Smooth muscle cell (in vitro differentiated cells): Measurements from ENCODE around the gene PSMD6. TPM values are rescaled to one million over a fixed set of nuclear protein-coding genes. Genes with fewer than 3 reads are reported as not detected.

ENCODE experiments used
- DNase-seq: peaks from one replicate; lab custom pipeline; 2025; ENCODE audit not compliant: unreplicated experiment; lab: John Stamatoyannopoulos, UW
- H2AFZ ChIP-seq: fragments of 200-600 bp; sonication (generic); 2 replicates; pipeline ENCODE4 v1.6.0; 2016; ENCODE audit warnings: antibody characterized with exemption, low read depth, mild to moderate bottlenecking
- H3F3A ChIP-seq: fragments of 200-600 bp; sonication (generic); 2 replicates; pipeline ENCODE4 v1.6.0; 2017; ENCODE audit warnings: antibody characterized with exemption, low read depth
- H3K27ac ChIP-seq: fragments of 200-600 bp; sonication (generic); 2 replicates; pipeline ENCODE4 v1.5.1; 2016; ENCODE audit warnings: low read depth, mild to moderate bottlenecking
- H3K27me3 ChIP-seq: fragments of 200-600 bp; sonication (generic); 2 replicates; pipeline ENCODE4 v1.6.1; 2016; ENCODE audit warnings: low read depth, mild to moderate bottlenecking
- H3K36me3 ChIP-seq: fragments of 200-600 bp; sonication (generic); 2 replicates; pipeline ENCODE4 v1.5.1; 2016; ENCODE audit warnings: low read depth
- H3K4me1 ChIP-seq: fragments of 200-600 bp; sonication (generic); 2 replicates; pipeline ENCODE4 v1.5.1; 2016; ENCODE audit warnings: low read depth
- H3K4me2 ChIP-seq: fragments of 200-600 bp; sonication (generic); 2 replicates; pipeline ENCODE4 v1.6.0; 2016; ENCODE audit warnings: mild to moderate bottlenecking
- H3K4me3 ChIP-seq: fragments of 200-600 bp; sonication (generic); 2 replicates; pipeline ENCODE4 v1.5.1; 2016; ENCODE audit warnings: mild to moderate bottlenecking
- H3K79me2 ChIP-seq: fragments of 200-600 bp; sonication (generic); 2 replicates; pipeline ENCODE4 v1.6.0; 2016; ENCODE audit warnings: low read depth, mild to moderate bottlenecking
- H3K9ac ChIP-seq: fragments of 200-600 bp; sonication (generic); 2 replicates; pipeline ENCODE4 v1.6.0; 2016; ENCODE audit warnings: low read depth
- H3K9me3 ChIP-seq: fragments of 200-600 bp; sonication (generic); replicated peaks from 2 replicates; pipeline ENCODE4 v1.5.1; 2016; ENCODE audit warnings: low read depth
- H4K20me1 ChIP-seq: fragments of 200-600 bp; sonication (generic); 2 replicates; pipeline ENCODE4 v1.6.0; 2016; ENCODE audit warnings: low read depth
- WGBS: methylation state at CpG from one replicate; pipeline ENCODE4 v1.1.7; 2016; ENCODE audit warnings: low lambda C conversion rate; 5-methylcytosine and 5-hydroxymethylcytosine counted together
- polyA plus RNA-seq: library from polyadenylated mRNA; unstranded; fragments of >200 nt; fragmentation: Nextera tagmentation; extraction: Ambion mirVana; gene quantifications from 2 replicates; pipeline ENCODE4 v1.2.1, GENCODE V29; 2016
- total RNA-seq: library from RNA; depleted of rRNA; stranded (reverse); fragments of >200 nt; gene quantifications from 2 replicates; pipeline ENCODE4 v1.2.3, GENCODE V29; 2014
- TF ChIP-seq, protein P1 (sequence below): fragments of 200-600 bp; sonication (generic); IDR thresholded peaks from 2 replicates; pipeline ENCODE4 v1.5.1; 2017; ENCODE audit warnings: borderline replicate concordance, mild to moderate bottlenecking, antibody characterized with exemption; ENCODE audit not compliant: insufficient read depth, poor library complexity, severe bottlenecking

Gene PSMD6
- total and polyA plus RNA-seq, 2 experiments from 2014 or later = 109 to 119 TPM

DNA sequence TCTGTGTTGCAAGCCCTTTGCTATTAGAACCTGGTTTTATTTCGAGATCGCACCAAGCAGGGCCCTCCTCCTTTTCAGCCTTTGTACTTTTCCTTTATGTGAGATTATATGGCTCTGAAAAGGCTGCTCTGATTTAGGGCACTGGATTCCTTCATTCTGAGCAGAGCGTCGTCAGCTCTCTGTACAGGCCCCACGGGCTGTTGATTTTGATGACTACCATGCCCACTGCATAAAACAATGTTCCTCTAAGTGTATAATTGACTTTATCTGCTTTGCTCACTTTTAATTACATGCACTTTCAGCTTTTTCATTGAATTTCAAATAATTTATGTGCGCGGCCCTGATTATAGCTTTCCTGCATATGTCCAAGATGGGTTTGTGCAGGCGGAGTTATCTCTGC, 4.4 kb upstream of the PSMD6 start:
- H3K27me3 ChIP-seq = no peaks in the 10 kb centered on the region
- H3K9me3 ChIP-seq = no peaks in the 10 kb centered on the region
- DNase-seq = no peak
- H4K20me1 ChIP-seq = no peaks in the 10 kb centered on the region
- H3F3A ChIP-seq = peaks cover 6% of the 10 kb centered on the region
- peaks cover 3% of the 10 kb centered on the region for H3K4me1 ChIP-seq
- no peak overlapping the region for H3K9ac ChIP-seq
- 70% methylated on average over 8 of the region's 8 CpGs for WGBS
- TF ChIP-seq, protein P1, sequence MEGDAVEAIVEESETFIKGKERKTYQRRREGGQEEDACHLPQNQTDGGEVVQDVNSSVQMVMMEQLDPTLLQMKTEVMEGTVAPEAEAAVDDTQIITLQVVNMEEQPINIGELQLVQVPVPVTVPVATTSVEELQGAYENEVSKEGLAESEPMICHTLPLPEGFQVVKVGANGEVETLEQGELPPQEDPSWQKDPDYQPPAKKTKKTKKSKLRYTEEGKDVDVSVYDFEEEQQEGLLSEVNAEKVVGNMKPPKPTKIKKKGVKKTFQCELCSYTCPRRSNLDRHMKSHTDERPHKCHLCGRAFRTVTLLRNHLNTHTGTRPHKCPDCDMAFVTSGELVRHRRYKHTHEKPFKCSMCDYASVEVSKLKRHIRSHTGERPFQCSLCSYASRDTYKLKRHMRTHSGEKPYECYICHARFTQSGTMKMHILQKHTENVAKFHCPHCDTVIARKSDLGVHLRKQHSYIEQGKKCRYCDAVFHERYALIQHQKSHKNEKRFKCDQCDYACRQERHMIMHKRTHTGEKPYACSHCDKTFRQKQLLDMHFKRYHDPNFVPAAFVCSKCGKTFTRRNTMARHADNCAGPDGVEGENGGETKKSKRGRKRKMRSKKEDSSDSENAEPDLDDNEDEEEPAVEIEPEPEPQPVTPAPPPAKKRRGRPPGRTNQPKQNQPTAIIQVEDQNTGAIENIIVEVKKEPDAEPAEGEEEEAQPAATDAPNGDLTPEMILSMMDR = no peak
- no peak overlapping the region for H3K27ac ChIP-seq
- no peak overlapping the region for H2AFZ ChIP-seq
- H3K79me2 ChIP-seq = peaks cover 9% of the 10 kb centered on the region
- H3K36me3 ChIP-seq = no peaks in the 10 kb centered on the region
- H3K4me2 ChIP-seq = no peak overlapping the region
- H3K4me3 ChIP-seq = no peak overlapping the region

DNA sequence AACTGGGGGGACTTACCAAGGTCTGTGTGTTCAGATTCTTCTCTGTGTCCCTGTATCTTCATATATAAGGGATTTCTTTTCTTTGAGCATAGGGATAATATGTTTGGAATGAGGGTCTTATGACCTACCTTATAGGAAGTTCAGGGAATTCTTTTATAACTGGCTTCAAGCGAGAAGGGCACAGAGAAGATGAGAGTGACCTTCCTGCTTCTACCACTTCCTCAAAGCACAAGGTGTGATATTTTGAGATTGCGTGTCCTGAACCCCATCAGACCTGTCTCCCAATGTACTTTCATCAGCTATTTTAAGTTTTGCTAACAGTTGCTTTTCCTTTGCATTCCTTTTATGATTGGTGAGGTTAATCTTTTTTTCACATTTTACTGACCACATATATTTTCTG, 3.1 kb upstream of the PSMD6 start:
- WGBS = 92% methylated on average over 2 of the region's 2 CpGs
- Histone ChIP-seq H3K36me3 (no peaks in the 10 kb centered on the region), H3K27me3 (no peaks in the 10 kb centered on the region), H2AFZ (no peak overlapping the region), H3K4me2 (no peak overlapping the region), H3K79me2 (peaks cover 22% of the 10 kb centered on the region), H3K9ac (no peak overlapping the region), H3K27ac (no peak overlapping the region), H4K20me1 (peaks cover 11% of the 10 kb centered on the region), H3K9me3 (no peaks in the 10 kb centered on the region), H3F3A (no peaks in the 10 kb centered on the region), H3K4me1 (peaks cover 12% of the 10 kb centered on the region), H3K4me3 (no peak overlapping the region)
- no peak for DNase-seq
- TF ChIP-seq, protein P1 = no peak

DNA sequence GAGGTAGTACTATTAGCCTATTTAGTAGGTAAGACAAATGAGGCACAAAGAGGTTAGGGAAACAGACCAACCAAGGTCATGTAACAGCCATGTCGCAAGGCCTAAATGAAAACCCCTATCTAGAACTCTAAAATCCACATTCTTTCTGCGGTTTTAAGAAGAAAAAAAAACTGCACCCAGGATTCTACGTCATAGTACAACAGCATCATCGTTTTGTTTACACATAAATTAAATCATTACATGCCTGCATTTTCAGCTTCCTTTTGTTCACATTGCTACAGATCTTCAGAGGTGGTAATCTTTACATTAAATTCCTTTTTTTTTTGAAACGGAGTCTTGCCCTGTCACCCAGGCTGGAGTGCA, 548 bp upstream of the PSMD6 start:
- WGBS = 80% methylated on average over 5 of the region's 5 CpGs
- H3K4me2 ChIP-seq = peak overlapping the region; percentile 98
- no peak for DNase-seq
- peak overlapping the region; percentile 99 for H3K9ac ChIP-seq
- H3K27ac ChIP-seq = no peak overlapping the region
- H3K4me1 ChIP-seq = peaks cover 9% of the 10 kb centered on the region
- H3K79me2 ChIP-seq = peaks cover 37% of the 10 kb centered on the region
- H2AFZ ChIP-seq = peak overlapping the region; percentile 93
- no peaks in the 10 kb centered on the region for H3K9me3 ChIP-seq
- TF ChIP-seq, protein P1 = no peak
- peaks cover 8% of the 10 kb centered on the region for H3K36me3 ChIP-seq
- peak overlapping the region; percentile 90 for H3K4me3 ChIP-seq
- peaks cover 25% of the 10 kb centered on the region for H4K20me1 ChIP-seq
- H3K27me3 ChIP-seq = no peaks in the 10 kb centered on the region
- H3F3A ChIP-seq = no peaks in the 10 kb centered on the region

DNA sequence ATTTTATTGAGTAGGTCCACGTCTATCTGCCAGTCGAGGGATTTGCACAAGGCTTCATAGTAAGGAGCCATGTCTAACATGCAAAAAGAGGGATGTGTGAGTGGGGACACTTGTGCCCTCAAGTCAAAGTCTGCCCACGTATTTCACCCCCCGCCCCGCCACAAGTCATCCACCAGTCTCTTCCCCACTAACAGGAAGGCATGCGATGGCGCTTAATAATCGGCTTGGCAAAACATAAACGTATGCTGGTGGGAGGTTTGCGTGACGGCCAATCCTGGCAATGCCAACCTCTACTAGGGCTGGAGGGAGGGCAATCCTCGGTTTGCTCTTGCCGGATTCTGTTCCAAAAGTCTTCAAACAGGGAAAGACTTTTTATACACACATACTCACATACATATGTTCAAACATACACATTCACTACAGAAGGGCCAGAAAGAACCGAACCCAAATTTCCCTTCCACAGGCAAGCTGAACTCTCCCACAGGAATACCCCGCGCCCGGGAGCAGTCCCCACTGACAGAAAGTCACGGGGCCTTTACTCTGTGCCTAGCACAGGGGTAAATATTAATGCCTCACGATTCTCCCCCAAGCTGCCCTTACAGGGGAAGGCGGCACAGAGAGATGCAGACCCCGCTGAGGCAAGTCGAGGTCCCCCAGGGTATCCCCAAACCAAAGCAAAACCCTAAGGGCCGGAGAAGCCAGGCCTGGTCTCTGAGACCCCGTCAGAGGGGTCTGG, 675 bp downstream of the PSMD6 start:
- peak overlapping the region; percentile 87 for H3K27ac ChIP-seq
- peak overlapping the region; percentile 90 for H3K4me3 ChIP-seq
- no peaks in the 10 kb centered on the region for H3F3A ChIP-seq
- H3K9me3 ChIP-seq = no peaks in the 10 kb centered on the region
- TF ChIP-seq, protein P1 = no peak
- H3K4me2 ChIP-seq = peak overlapping the region; percentile 98
- H3K4me1 ChIP-seq = peaks cover 9% of the 10 kb centered on the region
- peaks cover 37% of the 10 kb centered on the region for H3K79me2 ChIP-seq
- H3K9ac ChIP-seq = peak overlapping the region; percentile 99
- no peaks in the 10 kb centered on the region for H3K27me3 ChIP-seq
- no peak for DNase-seq
- peaks cover 25% of the 10 kb centered on the region for H4K20me1 ChIP-seq
- H3K36me3 ChIP-seq = peaks cover 20% of the 10 kb centered on the region
- 29% methylated on average over 24 of the region's 24 CpGs for WGBS
- peak overlapping the region; percentile 75 for H2AFZ ChIP-seq
